DND-41 (cell line): Measurements from ENCODE around the gene RNF123.

Experiments used
- ATAC-seq: fragments of 200-7000 bp; cut with Tn5 transposase; 3 replicates; pipeline ENCODE4 v1.9.1; 2021; ENCODE audit warnings: low read depth; ENCODE audit not compliant: insufficient read depth
- DNase-seq: peaks from one replicate; pipeline ENCODE4 v3.0.0-alpha.2; 2020
- H2AFZ ChIP-seq: 2 replicates; pipeline ENCODE4 v1.6.0; 2012; ENCODE audit warnings: low read depth, low read length
- H3K27ac ChIP-seq: 2 replicates; pipeline ENCODE4 v1.5.1; 2012; ENCODE audit warnings: low read length, inconsistent platforms
- H3K27me3 ChIP-seq: fragments of 200-600 bp; sonication (generic); 2 replicates; pipeline ENCODE4 v1.6.0; 2012; ENCODE audit warnings: low read length, mild to moderate bottlenecking, inconsistent platforms; ENCODE audit not compliant: insufficient read depth, poor library complexity
- H3K36me3 ChIP-seq: 2 replicates; pipeline ENCODE4 v1.5.1; 2012; ENCODE audit warnings: low read length, inconsistent platforms; ENCODE audit not compliant: insufficient read depth
- H3K4me1 ChIP-seq: 2 replicates; pipeline ENCODE4 v1.5.1; 2012; ENCODE audit warnings: mild to moderate bottlenecking, low read length; ENCODE audit not compliant: insufficient read depth
- H3K4me2 ChIP-seq: 2 replicates; pipeline ENCODE4 v1.6.0; 2012; ENCODE audit warnings: mild to moderate bottlenecking, moderate library complexity, low read length, inconsistent platforms; ENCODE audit not compliant: insufficient read depth
- H3K4me3 ChIP-seq, 2 experiments: fragments of 200-600 bp in 1 of 2; shearing (Covaris generic) in 1 of 2; 2 replicates each; pipeline ENCODE4 v1.5.1; 2012 to 2016; ENCODE audit warnings: inconsistent platforms in 2 of 2, low read length in 2 of 2, mild to moderate bottlenecking in 2 of 2, low read depth in 1 of 2, moderate library complexity in 1 of 2
- H3K79me2 ChIP-seq: 2 replicates; pipeline ENCODE4 v1.6.0; 2012; ENCODE audit warnings: low read length, inconsistent platforms; ENCODE audit not compliant: insufficient read depth
- H3K9ac ChIP-seq: 2 replicates; pipeline ENCODE4 v1.6.0; 2012; ENCODE audit warnings: low read depth, mild to moderate bottlenecking, inconsistent platforms, low read length, moderate library complexity
- H3K9me3 ChIP-seq: 2 replicates; pipeline ENCODE4 v1.5.1; 2012; ENCODE audit warnings: low read length, moderate library complexity, mild to moderate bottlenecking, inconsistent platforms; ENCODE audit not compliant: insufficient read depth, severe bottlenecking
- H4K20me1 ChIP-seq: 2 replicates; pipeline ENCODE4 v1.6.0; 2012; ENCODE audit warnings: low read length; ENCODE audit not compliant: insufficient read depth
- CTCF ChIP-seq: IDR thresholded peaks from 2 replicates; pipeline ENCODE4 v1.5.1; 2012; ENCODE audit warnings: borderline replicate concordance, low read length, moderate library complexity, mild to moderate bottlenecking; ENCODE audit not compliant: poor library complexity, severe bottlenecking; ENCODE audit errors: extremely low read depth
- EZH2 ChIP-seq: IDR thresholded peaks from 3 replicates; pipeline ENCODE4 v1.6.1; 2012; ENCODE audit warnings: borderline replicate concordance, low read depth, mild to moderate bottlenecking, moderate library complexity, low read length, inconsistent platforms; ENCODE audit not compliant: severe bottlenecking

The RNF123 gene

GRCh38 chr3:49727924-49728361 is 38.6 kb downstream of the RNF123 start:
- ATAC-seq (no peak), DNase-seq (no peak)
- no peak overlapping the region for H3K27ac ChIP-seq
- peaks cover 18% of the 10 kb centered on the region for H3K4me1 ChIP-seq
- no peak overlapping the region for H2AFZ ChIP-seq
- H3K4me2 ChIP-seq: no peak overlapping the region
- H3K4me3 ChIP-seq: no peak overlapping the region
- H3K36me3 ChIP-seq: peaks cover 55% of the 10 kb centered on the region
- no peaks in the 10 kb centered on the region for H3K27me3 ChIP-seq
- peaks cover 12% of the 10 kb centered on the region for H3K79me2 ChIP-seq
- peaks cover 6% of the 10 kb centered on the region for H4K20me1 ChIP-seq
- TF ChIP-seq CTCF (no peak), EZH2 (no peak)
- no peaks in the 10 kb centered on the region for H3K9me3 ChIP-seq
- H3K9ac ChIP-seq: no peak overlapping the region

- ATAC-seq (no peak), DNase-seq (no peak)
- H3K9ac ChIP-seq: no peak overlapping the region
- peaks cover 69% of the 10 kb centered on the region for H3K36me3 ChIP-seq
- H3K4me3 ChIP-seq: no peak overlapping the region
- no peak overlapping the region for H3K27ac ChIP-seq
- H3K4me1 ChIP-seq: peaks cover 5% of the 10 kb centered on the region
- H2AFZ ChIP-seq: no peak overlapping the region
- no peaks in the 10 kb centered on the region for H3K9me3 ChIP-seq
- H3K79me2 ChIP-seq: peaks cover 3% of the 10 kb centered on the region; the same call in 1 of the 2 replicates
- H3K4me2 ChIP-seq: no peak overlapping the region
- no peaks in the 10 kb centered on the region; the same call in 1 of the 2 replicates for H4K20me1 ChIP-seq
- TF ChIP-seq CTCF: no peak
- TF ChIP-seq EZH2: no peak
- H3K27me3 ChIP-seq: no peaks in the 10 kb centered on the region
Measured at GRCh38 chr3:49729966-49730609, 40.7 kb downstream of the RNF123 start.

GRCh38 chr3:49732597-49732996 is 43.2 kb downstream of the RNF123 start:
- Histone ChIP-seq H2AFZ (no peak overlapping the region), H3K9me3 (no peaks in the 10 kb centered on the region), H3K27me3 (no peaks in the 10 kb centered on the region), H4K20me1 (no peaks in the 10 kb centered on the region; the same call in 1 of the 2 replicates), H3K27ac (no peak overlapping the region), H3K4me1 (no peaks in the 10 kb centered on the region), H3K79me2 (peaks cover 5% of the 10 kb centered on the region; the same call in 1 of the 2 replicates), H3K36me3 (peaks cover 71% of the 10 kb centered on the region), H3K4me3 (no peak overlapping the region), H3K4me2 (no peak overlapping the region), H3K9ac (no peak overlapping the region)
- TF ChIP-seq EZH2 (no peak), CTCF (no peak)
- no peak for DNase-seq
- ATAC-seq: no peak
